HepG2 (cell line): Measurements from ENCODE around the gene IGFBP6. TPM values are rescaled to one million over a fixed set of nuclear protein-coding genes. Genes with fewer than 3 reads are reported as not detected.

Experiments
- ARNT2 ChIP-seq: sonication (generic); formaldehyde crosslinking; IDR thresholded peaks from 2 replicates; pipeline ENCODE4 v1.8.0; 2022; ENCODE audit warnings: mild to moderate bottlenecking, low read depth, missing genetic modification reagents, moderate library complexity
- BCL3 ChIP-seq: sonication (generic); formaldehyde crosslinking; IDR thresholded peaks from 2 replicates; pipeline ENCODE4 v1.5.1; 2020; ENCODE audit warnings: mild to moderate bottlenecking, missing genetic modification reagents, moderate library complexity
- CAMTA2 ChIP-seq: sonication (generic); formaldehyde crosslinking; IDR thresholded peaks from 2 replicates; pipeline ENCODE4 v1.4.0; 2020; ENCODE audit warnings: mild to moderate bottlenecking, missing genetic modification reagents, borderline replicate concordance
- CENPX ChIP-seq: sonication (generic); formaldehyde crosslinking; IDR thresholded peaks from 2 replicates; pipeline ENCODE4 v1.9.0; 2021; ENCODE audit warnings: mild to moderate bottlenecking, missing genetic modification reagents, moderate library complexity
- DR1 ChIP-seq: sonication (generic); formaldehyde crosslinking; IDR thresholded peaks from 2 replicates; pipeline ENCODE4 v1.8.0; 2021; ENCODE audit warnings: mild to moderate bottlenecking, missing genetic modification reagents, inconsistent platforms
- GPN1 ChIP-seq: sonication (generic); formaldehyde crosslinking; IDR thresholded peaks from 2 replicates; pipeline ENCODE4 v1.5.1; 2020; ENCODE audit warnings: missing genetic modification reagents, borderline replicate concordance
- HDAC6 ChIP-seq: fragments of 200-600 bp; sonication (generic); IDR thresholded peaks from 2 replicates; pipeline ENCODE4 v1.7.0; 2017; ENCODE audit warnings: mild to moderate bottlenecking, antibody characterized with exemption, low read length, low read depth
- KDM5B ChIP-seq: sonication (generic); formaldehyde crosslinking; IDR thresholded peaks from 2 replicates; pipeline ENCODE4 v1.4.0; 2020; ENCODE audit warnings: missing genetic modification reagents, mild to moderate bottlenecking, borderline replicate concordance
- POGK ChIP-seq: sonication (generic); formaldehyde crosslinking; conservative IDR thresholded peaks from 2 replicates; pipeline ENCODE4 v1.8.0; 2022; ENCODE audit warnings: mild to moderate bottlenecking, moderate library complexity, missing genetic modification reagents
- RBM22 ChIP-seq: fragments of 200-400 bp; formaldehyde crosslinking; optimal IDR thresholded peaks from 2 replicates; pipeline ENCODE3; 2017; ENCODE audit warnings: mild to moderate bottlenecking, low read length, moderate library complexity
- SAP130 ChIP-seq: IDR thresholded peaks from 2 replicates; pipeline ENCODE4 v1.6.1; 2016; ENCODE audit warnings: low read depth
- SRF ChIP-seq: IDR thresholded peaks from 2 replicates; pipeline ENCODE4 v1.6.1; 2011; ENCODE audit warnings: mild to moderate bottlenecking, low read depth, low read length, moderate library complexity
- TAF1 ChIP-seq: sonication (generic); formaldehyde crosslinking; IDR thresholded peaks from 2 replicates; pipeline ENCODE4 v1.4.0; 2020; ENCODE audit warnings: missing genetic modification reagents
- TFDP1 ChIP-seq: IDR thresholded peaks from 2 replicates; pipeline ENCODE4 v1.6.1; 2016; ENCODE audit warnings: missing compliant biosample characterization, missing genetic modification reagents, borderline replicate concordance
- ZBED4 ChIP-seq: sonication (generic); formaldehyde crosslinking; IDR thresholded peaks from 2 replicates; pipeline ENCODE4 v1.4.0; 2020; ENCODE audit warnings: missing genetic modification reagents, borderline replicate concordance
- ZFYVE20 ChIP-seq: sonication (generic); formaldehyde crosslinking; IDR thresholded peaks from 2 replicates; pipeline ENCODE4 v1.8.0; 2023; ENCODE audit warnings: low read depth, mild to moderate bottlenecking, moderate library complexity, missing genetic modification reagents, borderline replicate concordance
- ZNF460 ChIP-seq: sonication (generic); formaldehyde crosslinking; IDR thresholded peaks from 2 replicates; pipeline ENCODE4 v1.5.1; 2020; ENCODE audit warnings: missing genetic modification reagents, mild to moderate bottlenecking, borderline replicate concordance
- ZNF570 ChIP-seq: sonication (generic); formaldehyde crosslinking; IDR thresholded peaks from 2 replicates; pipeline ENCODE4 v1.4.0; 2020; ENCODE audit warnings: mild to moderate bottlenecking, missing genetic modification reagents, borderline replicate concordance
- ZNF576 ChIP-seq: sonication (generic); formaldehyde crosslinking; IDR thresholded peaks from 2 replicates; pipeline ENCODE4 v1.4.0; 2020; ENCODE audit warnings: mild to moderate bottlenecking, missing genetic modification reagents
- polyA plus RNA-seq, 8 experiments: library from polyadenylated mRNA; depleted of rRNA in 3 of 8; stranded (reverse) in 7 of 8; unstranded in 1 of 8; fragments of >200 nt; fragmentation: Illumina TruSeq in 4 of 8; extraction: Trizol in 4 of 8; gene quantifications; 2 replicates each; pipeline versions ENCODE4 v1.2.1 to v1.2.3, GENCODE V29; 2011 to 2016; ENCODE audit warnings: low read depth in 4 of 8, missing spikeins in 1 of 8, mixed read lengths in 1 of 8; ENCODE audit not compliant: insufficient read depth in 1 of 8
- total RNA-seq, 5 experiments: library from RNA; depleted of rRNA; stranded (reverse); fragments of >200 nt; fragmentation: Illumina TruSeq; extraction: Trizol; gene quantifications; 2 replicates each; pipeline ENCODE4 v1.2.3, GENCODE V29; 2016; ENCODE audit warnings: low read depth in 1 of 5

Gene IGFBP6
- total and polyA plus RNA-seq, 2 of the 13 experiments (the other 11 are each of a cell fraction or from before 2014, with no cell fraction given): 3.9 to 25.2 TPM

- TF ChIP-seq ZFYVE20: no peak
- TF ChIP-seq CAMTA2 (CRISPR knock-in tag): no peak
- TF ChIP-seq KDM5B (CRISPR knock-in tag): no peak
- TF ChIP-seq RBM22: no peak
- TF ChIP-seq TFDP1 (CRISPR knock-in tag): peak; percentile 4; the same call in 1 of the 2 replicates
- no peak for TF ChIP-seq ZNF570 (CRISPR knock-in tag)
- TF ChIP-seq SAP130 (CRISPR knock-in tag): peak; percentile 62
- no peak for TF ChIP-seq ZNF460 (CRISPR knock-in tag)
- no peak; the same call in 1 of the 2 replicates for TF ChIP-seq POGK
- TF ChIP-seq TAF1 (CRISPR knock-in tag): peak; percentile 46; the same call in 1 of the 2 replicates
- TF ChIP-seq SRF: peak; percentile 62; the same call in 1 of the 2 replicates
- 0 out of 2 replicates have a peak, but pooled peaks have one; percentile 19 for TF ChIP-seq BCL3
- no peak for TF ChIP-seq CENPX
- no peak for TF ChIP-seq HDAC6
- TF ChIP-seq ZNF576 (CRISPR knock-in tag): no peak; the same call in 1 of the 2 replicates
- no peak for TF ChIP-seq DR1 (CRISPR knock-in tag)
- 0 out of 2 replicates have a peak, but pooled peaks have one; percentile 31 for TF ChIP-seq ARNT2 (CRISPR knock-in tag)
- no peak for TF ChIP-seq GPN1 (CRISPR knock-in tag)
- no peak for TF ChIP-seq ZBED4 (CRISPR knock-in tag)
Measured at GRCh38 chr12:53102883-53103807, 5.7 kb downstream of the IGFBP6 start, which contains the start of gene SOAT2 (continued).
